K562 (cell line): ENCODE data around the gene SLC4A9. TPM values are rescaled to one million over a fixed set of nuclear protein-coding genes. Genes with fewer than 3 reads are reported as not detected.
A peak's percentile ranks its signal among the peaks of the same experiment; 100 is the strongest.

ENCODE experiments used
- BRF1 ChIP-seq: IDR thresholded peaks from 3 replicates; pipeline ENCODE4 v1.6.1; 2011; ENCODE audit warnings: borderline replicate concordance, mild to moderate bottlenecking; ENCODE audit not compliant: insufficient read length; ENCODE audit errors: extremely low read depth
- CBFB ChIP-seq: sonication (generic); formaldehyde crosslinking; IDR thresholded peaks from 2 replicates; pipeline ENCODE4 v1.4.0; 2020; ENCODE audit warnings: mild to moderate bottlenecking, missing genetic modification reagents
- CCNT2 ChIP-seq: IDR thresholded peaks from 2 replicates; pipeline ENCODE4 v1.6.1; 2011; ENCODE audit warnings: borderline replicate concordance, low read depth, mild to moderate bottlenecking, moderate library complexity, mixed read lengths, low read length; ENCODE audit not compliant: insufficient read length; ENCODE audit errors: extremely low read depth
- CEBPG ChIP-seq, 3 experiments: fragments of 200-800 bp in 1 of 3; sonication (Bioruptor generic) in 1 of 3; sonication (generic) in 1 of 3; formaldehyde crosslinking in 1 of 3; IDR thresholded peaks in 2 of 3; conservative IDR thresholded peaks in 1 of 3; 2 replicates each; pipeline versions ENCODE4 v1.6.1 to v1.8.0; 2016 to 2022; ENCODE audit warnings: missing compliant biosample characterization in 2 of 3, missing genetic modification characterization in 2 of 3, mild to moderate bottlenecking in 1 of 3, missing genetic modification reagents in 1 of 3
- CHD1 ChIP-seq: fragments of 200-600 bp; sonication (generic); IDR thresholded peaks from one replicate; pipeline ENCODE4 v1.6.1; 2012; ENCODE audit warnings: mild to moderate bottlenecking, moderate library complexity, low read length, inconsistent platforms
- ELF4 ChIP-seq: fragments of 450-650 bp; formaldehyde crosslinking; IDR thresholded peaks from 2 replicates; pipeline ENCODE4 v1.4.0; 2022; ENCODE audit warnings: missing genetic modification characterization
- HLTF ChIP-seq: fragments of 450-650 bp; IDR thresholded peaks from 2 replicates; pipeline ENCODE4 v1.6.1; 2016
- JUN ChIP-seq, 2 experiments: sonication (generic) in 1 of 2; formaldehyde crosslinking in 1 of 2; IDR thresholded peaks; 2 replicates each; pipeline versions ENCODE4 v1.6.1 to v1.8.0; 2012 to 2022; ENCODE audit warnings: borderline replicate concordance in 2 of 2, mild to moderate bottlenecking in 2 of 2, improper control_type of control experiment in 1 of 2, low read depth in 1 of 2, low read length in 1 of 2, missing genetic modification reagents in 1 of 2
- PTBP1 ChIP-seq: fragments of 200-400 bp; formaldehyde crosslinking; IDR thresholded peaks from 2 replicates; pipeline ENCODE4 v1.6.1; 2017; ENCODE audit warnings: low read depth, low read length
- SAP30 ChIP-seq: fragments of 200-600 bp; sonication (generic); IDR thresholded peaks from 2 replicates; pipeline ENCODE4 v1.6.1; 2012; ENCODE audit warnings: borderline replicate concordance, low read depth, mild to moderate bottlenecking, moderate library complexity, low read length, control low read depth, inconsistent platforms; ENCODE audit not compliant: insufficient read depth, poor library complexity, severe bottlenecking
- SMARCE1 ChIP-seq: fragments of 450-650 bp; IDR thresholded peaks from 2 replicates; pipeline ENCODE4 v1.7.1; 2016; ENCODE audit warnings: mild to moderate bottlenecking
- ZEB2 ChIP-seq: fragments of 450-650 bp; IDR thresholded peaks from 2 replicates; pipeline ENCODE4 v1.6.1; 2016
- ZNF197 ChIP-seq: fragments of 200-800 bp; sonication (Bioruptor generic); IDR thresholded peaks from 2 replicates; pipeline ENCODE4 v1.6.1; 2016; ENCODE audit warnings: low read depth, missing genetic modification characterization, missing compliant biosample characterization
- ZNF589 ChIP-seq: fragments of 200-800 bp; sonication (Bioruptor generic); IDR thresholded peaks from 2 replicates; pipeline ENCODE4 v1.6.1; 2016; ENCODE audit warnings: low read depth, missing genetic modification characterization, missing compliant biosample characterization
- polyA plus RNA-seq, 8 experiments: library from polyadenylated mRNA; depleted of rRNA in 4 of 8; stranded (reverse) in 5 of 8; unstranded in 3 of 8; fragments of >200 nt; fragmentation: Nextera tagmentation in 2 of 8; fragmentation: Illumina TruSeq in 1 of 8; extraction: Ambion mirVana in 2 of 8; extraction: Trizol in 1 of 8; gene quantifications; 2 replicates each; pipeline versions ENCODE4 v1.2.1 to v1.2.3, GENCODE V29; 2011 to 2014; ENCODE audit warnings: inconsistent platforms in 1 of 8, missing spikeins in 1 of 8
- total RNA-seq, 7 experiments: library from RNA; depleted of rRNA in 6 of 7; stranded (reverse); fragments of >200 nt in 6 of 7; fragmentation: Illumina TruSeq in 2 of 7; extraction: Trizol in 2 of 7; gene quantifications; 2 replicates each; pipeline versions ENCODE4 v1.2.1 to v1.2.3, GENCODE V29; 2011 to 2021; ENCODE audit warnings: low replicate concordance in 1 of 7
- TF ChIP-seq, protein P1 (sequence below): fragments of 450-650 bp; IDR thresholded peaks from 2 replicates; pipeline ENCODE4 v1.6.1; 2016; ENCODE audit warnings: mild to moderate bottlenecking
- TF ChIP-seq, protein P2 (sequence below): sonication (generic); formaldehyde crosslinking; IDR thresholded peaks from 2 replicates; pipeline ENCODE4 v1.8.0; 2022; ENCODE audit warnings: mild to moderate bottlenecking, missing genetic modification reagents
- TF ChIP-seq, protein P3 (sequence below): sonication (generic); formaldehyde crosslinking; IDR thresholded peaks from 2 replicates; pipeline ENCODE4 v1.8.0; 2022; ENCODE audit warnings: mild to moderate bottlenecking, missing genetic modification reagents, borderline replicate concordance
- TF ChIP-seq, protein P4 (sequence below): fragments of 200-800 bp; sonication (Bioruptor generic); IDR thresholded peaks from 2 replicates; pipeline ENCODE4 v1.6.1; 2017; ENCODE audit warnings: missing genetic modification characterization, missing compliant biosample characterization

The SLC4A9 gene
- total and polyA plus RNA-seq, 9 of the 15 experiments (the other 6 are each of a cell fraction or from before 2014, with no cell fraction given): 0.05 to 0.13 TPM; not detected in 7

DNA sequence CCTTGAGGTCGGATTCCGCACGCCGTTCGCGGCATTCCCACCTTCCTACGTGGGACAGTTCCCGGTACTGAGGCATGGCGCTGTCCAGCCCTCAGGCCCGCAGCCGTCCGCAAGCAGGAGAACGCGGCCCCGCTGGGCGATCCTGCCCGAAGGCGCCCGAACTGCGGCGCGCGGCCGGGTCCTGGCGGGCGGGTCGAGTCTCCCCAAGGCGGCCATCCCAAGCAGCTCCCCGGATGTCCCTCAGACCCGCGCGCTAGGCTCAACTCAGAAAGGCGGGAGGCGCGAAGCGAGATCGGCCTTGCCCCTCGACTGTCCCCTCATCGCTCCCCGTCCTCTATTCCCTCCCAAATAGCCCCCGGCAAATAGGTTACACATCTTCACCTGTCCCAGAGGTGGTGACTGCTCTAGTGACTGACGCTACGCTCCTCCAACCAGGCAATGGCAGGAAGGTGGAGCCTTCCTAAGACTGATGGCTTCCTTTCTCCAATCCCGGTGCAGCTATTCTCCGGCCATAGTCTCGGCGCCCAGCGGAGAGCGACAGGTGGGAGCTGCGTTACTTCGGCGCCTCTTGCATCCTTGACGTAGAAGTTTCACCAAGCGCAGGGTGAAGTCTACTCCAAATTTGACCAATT lies 40.9 kb downstream of the SLC4A9 start (continued):
- TF ChIP-seq ZNF197 (CRISPR knock-in tag) (peak; percentile 82), CBFB (peak; percentile 9; the same call in 1 of the 2 replicates), PTBP1 (0 out of 2 replicates have a peak, but pooled peaks have one; percentile 27), CHD1 (peak; percentile 82), ZEB2 (0 out of 2 replicates have a peak, but pooled peaks have one; percentile 46), SAP30 (peak; percentile 95), ELF4 (0 out of 2 replicates have a peak, but pooled peaks have one; percentile 40), CEBPG (CRISPR knock-in tag; IDR thresholded peaks at IDR 0.05) (peak; percentile 53), CEBPG (tag; conservative IDR thresholded peaks at IDR 0.05 in 1 of 2, IDR thresholded peaks at IDR 0.05 in 1 of 2) (no peak), HLTF (0 out of 2 replicates have a peak, but pooled peaks have one; percentile 54), JUN (IDR thresholded peaks at IDR 0.05; ENCODE audit: borderline replicate concordance, low read depth, low read length) (peak; percentile 5; the same call in 1 of the 2 replicates), JUN (CRISPR knock-in tag; IDR thresholded peaks at IDR 0.05; ENCODE audit: borderline replicate concordance) (peak; percentile 81; the same call in 1 of the 2 replicates), CCNT2 (peak; percentile 78), ZNF589 (0 out of 2 replicates have a peak, but pooled peaks have one; percentile 65), SMARCE1 (peak; percentile 26; the same call in 1 of the 2 replicates), BRF1 (no peak)
- TF ChIP-seq, protein P1, sequence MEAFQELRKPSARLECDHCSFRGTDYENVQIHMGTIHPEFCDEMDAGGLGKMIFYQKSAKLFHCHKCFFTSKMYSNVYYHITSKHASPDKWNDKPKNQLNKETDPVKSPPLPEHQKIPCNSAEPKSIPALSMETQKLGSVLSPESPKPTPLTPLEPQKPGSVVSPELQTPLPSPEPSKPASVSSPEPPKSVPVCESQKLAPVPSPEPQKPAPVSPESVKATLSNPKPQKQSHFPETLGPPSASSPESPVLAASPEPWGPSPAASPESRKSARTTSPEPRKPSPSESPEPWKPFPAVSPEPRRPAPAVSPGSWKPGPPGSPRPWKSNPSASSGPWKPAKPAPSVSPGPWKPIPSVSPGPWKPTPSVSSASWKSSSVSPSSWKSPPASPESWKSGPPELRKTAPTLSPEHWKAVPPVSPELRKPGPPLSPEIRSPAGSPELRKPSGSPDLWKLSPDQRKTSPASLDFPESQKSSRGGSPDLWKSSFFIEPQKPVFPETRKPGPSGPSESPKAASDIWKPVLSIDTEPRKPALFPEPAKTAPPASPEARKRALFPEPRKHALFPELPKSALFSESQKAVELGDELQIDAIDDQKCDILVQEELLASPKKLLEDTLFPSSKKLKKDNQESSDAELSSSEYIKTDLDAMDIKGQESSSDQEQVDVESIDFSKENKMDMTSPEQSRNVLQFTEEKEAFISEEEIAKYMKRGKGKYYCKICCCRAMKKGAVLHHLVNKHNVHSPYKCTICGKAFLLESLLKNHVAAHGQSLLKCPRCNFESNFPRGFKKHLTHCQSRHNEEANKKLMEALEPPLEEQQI: peak; percentile 40; the same call in 1 of the 2 replicates
- TF ChIP-seq, protein P2, sequence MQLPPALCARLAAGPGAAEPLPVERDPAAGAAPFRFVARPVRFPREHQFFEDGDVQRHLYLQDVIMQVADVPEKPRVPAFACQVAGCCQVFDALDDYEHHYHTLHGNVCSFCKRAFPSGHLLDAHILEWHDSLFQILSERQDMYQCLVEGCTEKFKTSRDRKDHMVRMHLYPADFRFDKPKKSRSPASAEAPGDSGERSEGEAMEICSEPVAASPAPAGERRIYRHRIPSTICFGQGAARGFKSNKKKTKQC (CRISPR knock-in tag): peak; percentile 97
- TF ChIP-seq, protein P3, sequence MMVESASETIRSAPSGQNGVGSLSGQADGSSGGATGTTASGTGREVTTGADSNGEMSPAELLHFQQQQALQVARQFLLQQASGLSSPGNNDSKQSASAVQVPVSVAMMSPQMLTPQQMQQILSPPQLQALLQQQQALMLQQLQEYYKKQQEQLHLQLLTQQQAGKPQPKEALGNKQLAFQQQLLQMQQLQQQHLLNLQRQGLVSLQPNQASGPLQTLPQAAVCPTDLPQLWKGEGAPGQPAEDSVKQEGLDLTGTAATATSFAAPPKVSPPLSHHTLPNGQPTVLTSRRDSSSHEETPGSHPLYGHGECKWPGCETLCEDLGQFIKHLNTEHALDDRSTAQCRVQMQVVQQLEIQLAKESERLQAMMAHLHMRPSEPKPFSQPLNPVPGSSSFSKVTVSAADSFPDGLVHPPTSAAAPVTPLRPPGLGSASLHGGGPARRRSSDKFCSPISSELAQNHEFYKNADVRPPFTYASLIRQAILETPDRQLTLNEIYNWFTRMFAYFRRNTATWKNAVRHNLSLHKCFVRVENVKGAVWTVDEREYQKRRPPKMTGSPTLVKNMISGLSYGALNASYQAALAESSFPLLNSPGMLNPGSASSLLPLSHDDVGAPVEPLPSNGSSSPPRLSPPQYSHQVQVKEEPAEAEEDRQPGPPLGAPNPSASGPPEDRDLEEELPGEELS (CRISPR knock-in tag): peak; percentile 71; the same call in 1 of the 2 replicates
- TF ChIP-seq, protein P4, sequence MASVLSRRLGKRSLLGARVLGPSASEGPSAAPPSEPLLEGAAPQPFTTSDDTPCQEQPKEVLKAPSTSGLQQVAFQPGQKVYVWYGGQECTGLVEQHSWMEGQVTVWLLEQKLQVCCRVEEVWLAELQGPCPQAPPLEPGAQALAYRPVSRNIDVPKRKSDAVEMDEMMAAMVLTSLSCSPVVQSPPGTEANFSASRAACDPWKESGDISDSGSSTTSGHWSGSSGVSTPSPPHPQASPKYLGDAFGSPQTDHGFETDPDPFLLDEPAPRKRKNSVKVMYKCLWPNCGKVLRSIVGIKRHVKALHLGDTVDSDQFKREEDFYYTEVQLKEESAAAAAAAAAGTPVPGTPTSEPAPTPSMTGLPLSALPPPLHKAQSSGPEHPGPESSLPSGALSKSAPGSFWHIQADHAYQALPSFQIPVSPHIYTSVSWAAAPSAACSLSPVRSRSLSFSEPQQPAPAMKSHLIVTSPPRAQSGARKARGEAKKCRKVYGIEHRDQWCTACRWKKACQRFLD (CRISPR knock-in tag): peak; percentile 76; the same call in 1 of the 2 replicates
